VCaP (cell line): ENCODE results near the gene DAD1.

ENCODE experiments used
- H3K27ac ChIP-seq: fragments of 450-650 bp; 2 replicates; pipeline ENCODE4 v1.5.1; 2017
- CTCF ChIP-seq: fragments of 450-650 bp; conservative IDR thresholded peaks from 2 replicates; pipeline ENCODE4 v1.5.1; 2017; ENCODE audit warnings: mild to moderate bottlenecking, moderate library complexity

Gene DAD1

GRCh38 chr14:22533057-22533704 lies 55.8 kb downstream of the DAD1 start:
- TF ChIP-seq CTCF = no peak
- H3K27ac ChIP-seq = no peak overlapping the region

- H3K27ac ChIP-seq = no peak overlapping the region
- no peak for TF ChIP-seq CTCF
Observed at GRCh38 chr14:22532345-22533056, 56.5 kb downstream of the DAD1 start.

GRCh38 chr14:22531451-22532344 lies 57.3 kb downstream of the DAD1 start:
- TF ChIP-seq CTCF = no peak
- no peak overlapping the region for H3K27ac ChIP-seq

- no peak for TF ChIP-seq CTCF
- no peak overlapping the region for H3K27ac ChIP-seq
Observed at GRCh38 chr14:22530127-22530526, 58.9 kb downstream of the DAD1 start.

GRCh38 chr14:22526744-22527143 lies 62.3 kb downstream of the DAD1 start:
- no peak for TF ChIP-seq CTCF
- no peak overlapping the region for H3K27ac ChIP-seq

- TF ChIP-seq CTCF = no peak
Observed at GRCh38 chr14:22526218-22526617, 62.8 kb downstream of the DAD1 start.

GRCh38 chr14:22524784-22525161 lies 64.3 kb downstream of the DAD1 start:
- no peak for TF ChIP-seq CTCF
- no peak overlapping the region for H3K27ac ChIP-seq

More at GRCh38 chr14:22526218-22526617, 62.8 kb downstream of the DAD1 start:
- no peak overlapping the region for H3K27ac ChIP-seq
